Measurements from ENCODE around the gene SLC8A1.
"Not testable (repeated sequence)": the region's sequence is repeated elsewhere in the genome, so short reads cannot be mapped to it uniquely, and the experiment has no call there.

The SLC8A1 gene

GRCh38 chr2:40095000-40095399 lies 356.9 kb downstream of the SLC8A1 start:
- no peak for DNase-seq

GRCh38 chr2:40094451-40094850 lies 357.4 kb downstream of the SLC8A1 start:
- DNase-seq, result no peak

GRCh38 chr2:40093021-40093675 lies 358.7 kb downstream of the SLC8A1 start:
- DNase-seq, result no peak

- DNase-seq, result no peak
Observed at GRCh38 chr2:40090044-40090443, 361.8 kb downstream of the SLC8A1 start.

- no peak for DNase-seq
Observed at GRCh38 chr2:40087927-40088326, 364.0 kb downstream of the SLC8A1 start.

GRCh38 chr2:40087434-40087833 lies 364.5 kb downstream of the SLC8A1 start:
- DNase-seq, result no peak

GRCh38 chr2:40085786-40086185 lies 366.1 kb downstream of the SLC8A1 start:
- DNase-seq, result no peak

- DNase-seq, result not testable (repeated sequence)
Observed at GRCh38 chr2:40073336-40073735, 378.6 kb downstream of the SLC8A1 start.

GRCh38 chr2:40072442-40073232 lies 379.3 kb downstream of the SLC8A1 start:
- DNase-seq, result no peak

GRCh38 chr2:40062381-40062780 lies 389.5 kb downstream of the SLC8A1 start:
- no peak for DNase-seq

GRCh38 chr2:40049781-40050180 lies 402.1 kb downstream of the SLC8A1 start:
- no peak for DNase-seq

GRCh38 chr2:40048506-40048905 lies 403.4 kb downstream of the SLC8A1 start:
- DNase-seq, result no peak

- no peak for DNase-seq
Observed at GRCh38 chr2:40047406-40047805, 404.5 kb downstream of the SLC8A1 start.
